ENCODE measurements around the gene COPS3.

Gene COPS3

GRCh38 chr17:17280613-17281549, at the start of gene COPS3:
Gene COPS3 (minus strand): TSS chr17:17281246. CDS start chr17:17281186, 60 bp downstream.
- DNase-seq (ENCODE audit: low read depth, low spot score): peak; percentile 94

- DNase-seq (ENCODE audit: low read depth, low spot score): no peak
These were observed 47.2 kb upstream of the COPS3 start for GRCh38 chr17:17328251-17328650.

GRCh38 chr17:17326275-17326875, 45.3 kb upstream of the COPS3 start:
- DNase-seq (ENCODE audit: low read depth, low spot score): no peak

- no peak for DNase-seq (ENCODE audit: low read depth, low spot score)
These were observed 44.8 kb upstream of the COPS3 start for GRCh38 chr17:17325816-17326215.

GRCh38 chr17:17325228-17325627, 44.2 kb upstream of the COPS3 start:
- no peak for DNase-seq (ENCODE audit: low read depth, low spot score)

- no peak for DNase-seq (ENCODE audit: low read depth, low spot score)
These were observed 43.6 kb upstream of the COPS3 start for GRCh38 chr17:17324616-17325015.

- DNase-seq (ENCODE audit: low read depth, low spot score): no peak
These were observed 41.8 kb upstream of the COPS3 start for GRCh38 chr17:17322516-17323510.

- no peak for DNase-seq (ENCODE audit: low read depth, low spot score)
These were observed 40.4 kb upstream of the COPS3 start for GRCh38 chr17:17321356-17322025.

GRCh38 chr17:17320911-17321220, 39.8 kb upstream of the COPS3 start:
- DNase-seq (ENCODE audit: low read depth, low spot score): no peak

GRCh38 chr17:17320188-17320910, 39.3 kb upstream of the COPS3 start:
- no peak for DNase-seq (ENCODE audit: low read depth, low spot score)

- DNase-seq (ENCODE audit: low read depth, low spot score): no peak
These were observed 34.2 kb upstream of the COPS3 start for GRCh38 chr17:17315142-17315821.

- DNase-seq (ENCODE audit: low read depth, low spot score): no peak
These were observed 33.5 kb upstream of the COPS3 start for GRCh38 chr17:17314501-17315071.

- no peak for DNase-seq (ENCODE audit: low read depth, low spot score)
These were observed 32.4 kb upstream of the COPS3 start for GRCh38 chr17:17313350-17313991.

- no peak for DNase-seq (ENCODE audit: low read depth, low spot score)
These were observed 28.3 kb upstream of the COPS3 start for GRCh38 chr17:17309356-17309755.

- no peak for DNase-seq (ENCODE audit: low read depth, low spot score)
These were observed 24.3 kb upstream of the COPS3 start for GRCh38 chr17:17305281-17305801.

GRCh38 chr17:17304521-17304985, 23.5 kb upstream of the COPS3 start:
- DNase-seq (ENCODE audit: low read depth, low spot score): no peak

- no peak for DNase-seq (ENCODE audit: low read depth, low spot score)
These were observed 22.9 kb upstream of the COPS3 start for GRCh38 chr17:17303847-17304490.

Data from smooth muscle cell of the brain vasculature (primary cell).